A549 (cell line): ENCODE data around the gene ARHGAP25. TPM values are rescaled to one million over a fixed set of nuclear protein-coding genes. Genes with fewer than 3 reads are reported as not detected.

Experiments used
- ATAC-seq, 2 experiments: fragments of 200-7000 bp in 1 of 2; fragments of >200 bp in 1 of 2; cut with Nextera tagmentation in 1 of 2; cut with Tn5 transposase in 1 of 2; 3 replicates each; pipeline versions ENCODE4 v1.8.0 to v1.9.1; 2018 to 2020; ENCODE audit warnings: mild to moderate bottlenecking in 1 of 2, moderate library complexity in 1 of 2
- CTCF ChIA-PET: fragments of 300-600 bp; sonication (Branson Sonifier 250); formaldehyde crosslinking; extraction: SDS; loops from one replicate; lab custom pipeline; 2021; ENCODE audit warnings: antibody characterized with exemption, inconsistent platforms; lab: Yijun Ruan, JAX
- POLR2A ChIA-PET: fragments of 350-600 bp; formaldehyde crosslinking; extraction: SDS; loops from one replicate; lab custom pipeline; 2021; ENCODE audit warnings: antibody characterized with exemption, inconsistent platforms; lab: Yijun Ruan, JAX
- DNase-seq, 2 experiments: peaks; one replicate each; pipeline versions ENCODE4 v3.0.0 to v3.0.0-alpha.2; 2011 to 2016; ENCODE audit warnings: low read depth in 1 of 2, low spot score in 1 of 2
- FAIRE-seq: peaks from 2 replicates; lab custom pipeline; 2011; peaks lifted over from hg19 to GRCh38; lab: Jason Lieb, UNC
- H3K27ac ChIP-seq, 2 experiments: fragments of >200 bp; sonication (Bioruptor Twin); formaldehyde crosslinking; 3 replicates each; pipeline ENCODE4 v1.5.1; 2016 to 2017
- H3K4me1 ChIP-seq: fragments of >200 bp; sonication (Bioruptor Twin); formaldehyde crosslinking; 3 replicates; pipeline ENCODE4 v1.6.1; 2016
- H3K4me2 ChIP-seq: fragments of >200 bp; sonication (Bioruptor Twin); formaldehyde crosslinking; 3 replicates; pipeline ENCODE4 v1.6.1; 2016
- H3K4me3 ChIP-seq: fragments of >200 bp; sonication (Bioruptor Twin); formaldehyde crosslinking; 3 replicates; pipeline ENCODE4 v1.5.1; 2016
- H3K9me3 ChIP-seq: fragments of >200 bp; sonication (Bioruptor Twin); formaldehyde crosslinking; 3 replicates; pipeline ENCODE4 v1.6.1; 2016
- CHD4 ChIP-seq: fragments of 200-600 bp; sonication (generic); IDR thresholded peaks from 2 replicates; pipeline ENCODE4 v1.6.1; 2016; ENCODE audit warnings: antibody characterized with exemption, mild to moderate bottlenecking, borderline replicate concordance
- FOSB ChIP-seq: fragments of 250-450 bp; sonication (Bioruptor Pico); IDR thresholded peaks from 2 replicates; pipeline ENCODE4 v1.5.0; 2020; ENCODE audit warnings: mild to moderate bottlenecking, moderate library complexity
- FOSL2 ChIP-seq, 2 experiments: fragments of 450-650 bp in 1 of 2; fragments of >200 bp in 1 of 2; sonication (Bioruptor Twin) in 1 of 2; formaldehyde crosslinking; IDR thresholded peaks; 2 replicates each; pipeline versions ENCODE4 v1.5.0 to v1.6.1; 2016 to 2020; ENCODE audit warnings: mild to moderate bottlenecking in 1 of 2, moderate library complexity in 1 of 2
- GATA3 ChIP-seq: IDR thresholded peaks from 2 replicates; pipeline ENCODE4 v1.6.1; 2012; ENCODE audit warnings: borderline replicate concordance
- HDAC2 ChIP-seq: fragments of 200-600 bp; sonication (generic); IDR thresholded peaks from 2 replicates; pipeline ENCODE4 v1.6.1; 2016
- HEYL ChIP-seq: fragments of 250-450 bp; sonication (Bioruptor Pico); IDR thresholded peaks from 2 replicates; pipeline ENCODE4 v1.8.0; 2021; ENCODE audit warnings: mild to moderate bottlenecking, moderate library complexity
- HOXB5 ChIP-seq: fragments of 250-450 bp; sonication (Bioruptor Pico); IDR thresholded peaks from 2 replicates; pipeline ENCODE4 v1.5.0; 2020; ENCODE audit warnings: mild to moderate bottlenecking, moderate library complexity
- MAFK ChIP-seq: fragments of 450-650 bp; IDR thresholded peaks from 2 replicates; pipeline ENCODE4 v1.6.1; 2014; ENCODE audit not compliant: partially characterized antibody
- MAZ ChIP-seq: fragments of 150-350 bp; IDR thresholded peaks from 2 replicates; pipeline ENCODE4 v1.6.1; 2014; ENCODE audit warnings: antibody characterized with exemption, low read depth, low read length, borderline replicate concordance
- MYC ChIP-seq: IDR thresholded peaks from 2 replicates; pipeline ENCODE4 v1.6.1; 2012; ENCODE audit warnings: mild to moderate bottlenecking, inconsistent platforms, low read length, improper control_type of control experiment, borderline replicate concordance
- NPAS2 ChIP-seq: fragments of 250-450 bp; sonication (Bioruptor Pico); IDR thresholded peaks from 2 replicates; pipeline ENCODE4 v1.8.0; 2022; ENCODE audit warnings: mild to moderate bottlenecking, moderate library complexity, borderline replicate concordance
- PBX3 ChIP-seq: IDR thresholded peaks from 2 replicates; pipeline ENCODE4 v1.6.1; 2012
- POLR2AphosphoS2 ChIP-seq: conservative IDR thresholded peaks from 2 replicates; pipeline ENCODE4 v1.6.1; 2012; ENCODE audit warnings: low read length, improper control_type of control experiment, inconsistent platforms
- RCOR1 ChIP-seq: fragments of 150-350 bp; IDR thresholded peaks from 2 replicates; pipeline ENCODE4 v1.6.1; 2014; ENCODE audit warnings: antibody characterized with exemption, low read length, low read depth
- SMC3 ChIP-seq: fragments of >200 bp; sonication (Bioruptor Twin); formaldehyde crosslinking; IDR thresholded peaks from 3 replicates; pipeline ENCODE4 v1.6.1; 2018; ENCODE audit warnings: inconsistent platforms
- TFCP2L1 ChIP-seq: fragments of 250-450 bp; sonication (Bioruptor Pico); IDR thresholded peaks from 2 replicates; pipeline ENCODE4 v1.5.0; 2021; ENCODE audit warnings: mild to moderate bottlenecking
- USF2 ChIP-seq: fragments of 450-650 bp; IDR thresholded peaks from 2 replicates; pipeline ENCODE4 v1.6.1; 2014; ENCODE audit warnings: antibody characterized with exemption
- ZC3H11A ChIP-seq: fragments of 450-650 bp; IDR thresholded peaks from 2 replicates; pipeline ENCODE4 v1.6.1; 2014; ENCODE audit warnings: antibody characterized with exemption, mild to moderate bottlenecking
- ZFP36 ChIP-seq: fragments of 450-650 bp; IDR thresholded peaks from 2 replicates; pipeline ENCODE4 v1.6.1; 2014; ENCODE audit warnings: borderline replicate concordance; ENCODE audit not compliant: partially characterized antibody
- whole genome bisulfite sequencing: methylation state at CpG from one replicate; pipeline ENCODE4 v1.1.6; 2017; ENCODE audit errors: missing lambda C conversion rate; 5-methylcytosine and 5-hydroxymethylcytosine counted together
- polyA plus RNA-seq, 4 experiments: library from polyadenylated mRNA; depleted of rRNA in 3 of 4; stranded (reverse); fragments of >200 nt; fragmentation: RNase III in 1 of 4; extraction: RNeasy Plus Mini Kit Qiagen cat#74134 plus additional on column Dnase treatment in 1 of 4; gene quantifications; 2 replicates in 3 of 4; 3 replicates in 1 of 4; pipeline ENCODE4 v1.2.3, GENCODE V29; 2011 to 2017
- TF ChIP-seq, protein P1 (sequence below): IDR thresholded peaks from 2 replicates; pipeline ENCODE4 v1.6.1; 2012
- TF ChIP-seq, protein P2 (sequence below): fragments of 200-600 bp; sonication (generic); IDR thresholded peaks from 2 replicates; pipeline ENCODE4 v1.6.1; 2016; ENCODE audit warnings: antibody characterized with exemption, mild to moderate bottlenecking, moderate library complexity

Gene ARHGAP25
- polyA plus RNA-seq, 2 of the 4 experiments (the other 2 are of a cell fraction), result 0.50 to 2.4 TPM

GRCh38 chr2:68831686-68832232, 97.1 kb downstream of the ARHGAP25 start (continued):
- TF ChIP-seq POLR2AphosphoS2, result no peak
- TF ChIP-seq RCOR1, result no peak
- TF ChIP-seq USF2, result no peak

DNA sequence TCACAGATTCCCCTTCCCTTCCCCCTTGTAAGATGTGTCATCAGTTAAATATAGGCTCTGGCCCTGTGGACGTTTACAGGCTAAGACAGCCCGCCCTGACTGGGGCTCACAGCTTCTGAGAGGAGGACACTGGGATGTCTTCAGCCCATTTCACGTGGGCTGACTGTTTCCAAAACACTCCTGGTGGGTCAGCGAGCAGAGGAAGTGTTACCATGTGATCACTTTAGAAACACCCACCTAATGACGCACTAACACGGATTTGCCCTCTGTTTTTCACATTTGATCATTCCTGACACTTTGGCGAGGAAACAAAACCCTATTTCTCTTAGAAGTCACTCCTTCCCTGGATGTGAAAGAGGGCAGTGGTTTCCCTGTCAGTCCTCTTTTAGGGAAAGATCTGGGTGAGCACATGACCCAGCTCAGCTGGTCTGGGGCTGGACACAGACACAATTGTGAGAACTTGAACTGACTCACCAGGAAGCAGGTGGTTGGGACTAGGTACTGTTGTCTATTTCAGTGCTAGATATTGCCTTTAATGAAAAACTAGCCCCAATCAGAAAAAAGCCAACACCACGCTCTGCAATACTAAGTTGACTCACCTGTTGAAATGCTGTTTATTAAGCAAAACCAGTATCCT, 97.7 kb downstream of the ARHGAP25 start:
- ChIA-PET POLR2A (no interaction called here), CTCF (interaction anchor here (0.8 kb wide), 1 partner anchor 93 kb away, joined by 3 read pairs; no protein-coding TSS in a partner anchor)
- ATAC-seq, result peak; percentile 20 to 33; a peak in 3 of 6 replicates
- 0 out of 3 replicates have a peak overlapping the region, but pooled peaks have one; percentile 3 for H3K4me2 ChIP-seq
- FAIRE-seq, result no peak
- H3K4me3 ChIP-seq, result no peak overlapping the region
- peak in 1 of 2 experiments; percentile 22 for DNase-seq
- H3K4me1 ChIP-seq, result peaks cover 27% of the 10 kb centered on the region
- peak overlapping the region; percentile 13 to 22; a peak in 3 of 6 replicates for H3K27ac ChIP-seq
- TF ChIP-seq, protein P1, sequence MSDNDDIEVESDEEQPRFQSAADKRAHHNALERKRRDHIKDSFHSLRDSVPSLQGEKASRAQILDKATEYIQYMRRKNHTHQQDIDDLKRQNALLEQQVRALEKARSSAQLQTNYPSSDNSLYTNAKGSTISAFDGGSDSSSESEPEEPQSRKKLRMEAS, result no peak
- TF ChIP-seq MYC (no peak), FOSL2 (IDR thresholded peaks at IDR 0.05) (no peak), FOSL2 (CRISPR knock-in tag; IDR thresholded peaks at IDR 0.05) (no peak), MAZ (no peak), ZFP36 (no peak), FOSB (CRISPR knock-in tag) (no peak), MAFK (no peak), NPAS2 (CRISPR knock-in tag) (no peak), TFCP2L1 (CRISPR knock-in tag) (no peak)
- no peaks in the 10 kb centered on the region for H3K9me3 ChIP-seq
- 72% methylated on average over 8 of the region's 8 CpGs for WGBS

DNA sequence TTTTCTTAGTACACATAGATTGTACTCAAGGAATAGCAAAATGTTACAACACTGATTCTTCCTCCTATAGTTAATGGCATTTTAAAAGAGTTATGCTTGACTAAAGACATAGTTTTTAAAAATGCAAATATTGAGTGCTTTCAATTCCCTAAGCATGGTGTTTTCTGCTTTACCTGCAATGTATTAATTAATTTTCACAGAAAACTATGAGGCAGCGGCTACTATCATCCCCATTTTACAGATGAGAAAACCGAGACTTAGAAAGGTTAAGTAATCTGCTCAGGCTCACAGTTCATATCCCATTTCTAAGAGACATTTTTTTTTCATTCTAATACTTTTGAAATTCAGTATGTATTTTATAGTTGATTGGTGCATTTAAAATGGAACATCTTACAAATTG, 98.6 kb downstream of the ARHGAP25 start:
- POLR2A ChIA-PET, result no interaction called here

More for the DNA sequence above, 98.6 kb downstream of the ARHGAP25 start:
- no peak for FAIRE-seq
- CTCF ChIA-PET, result no interaction called here
- Histone ChIP-seq H3K4me2 (no peak overlapping the region), H3K9me3 (no peaks in the 10 kb centered on the region), H3K4me1 (peaks cover 27% of the 10 kb centered on the region), H3K4me3 (no peak overlapping the region), H3K27ac (no peak overlapping the region)
- ATAC-seq, result no peak
- TF ChIP-seq HEYL (CRISPR knock-in tag) (no peak), CHD4 (no peak), HOXB5 (CRISPR knock-in tag) (no peak), HDAC2 (no peak), RCOR1 (no peak), SMC3 (no peak), PBX3 (no peak), GATA3 (no peak), ZC3H11A (no peak)
- TF ChIP-seq, protein P2, sequence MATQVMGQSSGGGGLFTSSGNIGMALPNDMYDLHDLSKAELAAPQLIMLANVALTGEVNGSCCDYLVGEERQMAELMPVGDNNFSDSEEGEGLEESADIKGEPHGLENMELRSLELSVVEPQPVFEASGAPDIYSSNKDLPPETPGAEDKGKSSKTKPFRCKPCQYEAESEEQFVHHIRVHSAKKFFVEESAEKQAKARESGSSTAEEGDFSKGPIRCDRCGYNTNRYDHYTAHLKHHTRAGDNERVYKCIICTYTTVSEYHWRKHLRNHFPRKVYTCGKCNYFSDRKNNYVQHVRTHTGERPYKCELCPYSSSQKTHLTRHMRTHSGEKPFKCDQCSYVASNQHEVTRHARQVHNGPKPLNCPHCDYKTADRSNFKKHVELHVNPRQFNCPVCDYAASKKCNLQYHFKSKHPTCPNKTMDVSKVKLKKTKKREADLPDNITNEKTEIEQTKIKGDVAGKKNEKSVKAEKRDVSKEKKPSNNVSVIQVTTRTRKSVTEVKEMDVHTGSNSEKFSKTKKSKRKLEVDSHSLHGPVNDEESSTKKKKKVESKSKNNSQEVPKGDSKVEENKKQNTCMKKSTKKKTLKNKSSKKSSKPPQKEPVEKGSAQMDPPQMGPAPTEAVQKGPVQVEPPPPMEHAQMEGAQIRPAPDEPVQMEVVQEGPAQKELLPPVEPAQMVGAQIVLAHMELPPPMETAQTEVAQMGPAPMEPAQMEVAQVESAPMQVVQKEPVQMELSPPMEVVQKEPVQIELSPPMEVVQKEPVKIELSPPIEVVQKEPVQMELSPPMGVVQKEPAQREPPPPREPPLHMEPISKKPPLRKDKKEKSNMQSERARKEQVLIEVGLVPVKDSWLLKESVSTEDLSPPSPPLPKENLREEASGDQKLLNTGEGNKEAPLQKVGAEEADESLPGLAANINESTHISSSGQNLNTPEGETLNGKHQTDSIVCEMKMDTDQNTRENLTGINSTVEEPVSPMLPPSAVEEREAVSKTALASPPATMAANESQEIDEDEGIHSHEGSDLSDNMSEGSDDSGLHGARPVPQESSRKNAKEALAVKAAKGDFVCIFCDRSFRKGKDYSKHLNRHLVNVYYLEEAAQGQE, result no peak
- no peak for DNase-seq
- WGBS, result 86% methylated on average over 2 of the region's 2 CpGs
